Amniotic stem cell (primary cell): ENCODE data around the gene ZNF490.
"Not testable (repeated sequence)": the region's sequence is repeated elsewhere in the genome, so short reads cannot be mapped to it uniquely, and the experiment has no call there.

Experiments
- DNase-seq: peaks from one replicate; lab custom pipeline; 2025; lab: John Stamatoyannopoulos, UW

Gene ZNF490

DNA sequence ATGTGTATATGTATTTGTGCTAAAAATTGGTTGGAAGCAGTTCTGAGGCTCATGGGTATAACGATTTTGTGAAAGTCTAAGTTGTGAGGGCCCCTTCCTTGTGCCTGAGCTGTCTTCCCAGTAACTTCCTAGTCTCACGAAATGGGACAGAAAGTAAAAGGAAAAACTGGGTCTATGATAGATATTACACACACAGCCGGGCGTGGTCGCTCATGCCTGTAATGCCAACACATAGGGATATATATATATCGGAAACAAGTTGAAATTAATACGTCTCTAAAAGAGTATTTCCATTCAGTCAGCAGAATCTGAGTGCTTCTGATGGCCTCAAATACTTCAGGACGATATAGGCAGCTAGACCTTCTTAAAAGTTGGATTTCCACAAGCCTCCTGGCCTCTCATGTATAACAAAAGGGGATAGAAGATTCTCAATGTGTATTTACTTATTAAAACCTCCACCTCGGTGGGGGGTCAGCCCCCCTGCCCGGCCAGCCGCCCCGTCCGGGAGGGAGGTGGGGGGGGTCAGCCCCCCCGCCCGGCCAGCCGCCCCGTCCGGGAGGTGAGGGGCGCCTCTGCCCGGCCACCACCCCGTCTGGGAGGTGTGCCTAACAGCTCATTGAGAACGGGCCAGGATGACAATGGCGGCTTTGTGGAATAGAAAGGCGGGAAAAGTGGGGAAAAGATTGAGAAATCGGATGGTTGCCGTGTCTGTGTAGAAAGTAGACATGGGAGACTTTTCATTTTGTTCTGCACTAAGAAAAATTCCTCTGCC, 10.8 kb upstream of the ZNF490 start:
- not testable (repeated sequence) for DNase-seq

DNA sequence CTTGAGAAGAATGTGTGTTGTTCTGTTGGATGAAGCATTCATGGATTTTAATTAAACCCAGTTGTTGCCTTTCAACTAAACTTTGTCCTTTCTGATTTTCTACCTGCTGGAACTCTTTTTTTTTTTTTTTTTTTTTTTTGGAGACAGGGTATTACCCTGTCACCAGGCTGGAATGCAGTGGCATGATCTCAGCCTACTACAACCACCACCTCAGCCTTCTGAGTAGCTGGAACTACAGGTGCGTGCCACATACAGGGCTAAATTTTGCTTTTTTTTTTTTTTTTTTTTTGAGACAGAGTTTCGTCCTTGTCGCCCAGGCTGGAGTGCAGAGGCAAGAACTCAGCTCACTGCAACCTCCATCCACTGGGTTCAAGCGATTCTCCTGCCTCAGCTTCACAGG, 7.0 kb upstream of the ZNF490 start:
- DNase-seq: no peak

DNA sequence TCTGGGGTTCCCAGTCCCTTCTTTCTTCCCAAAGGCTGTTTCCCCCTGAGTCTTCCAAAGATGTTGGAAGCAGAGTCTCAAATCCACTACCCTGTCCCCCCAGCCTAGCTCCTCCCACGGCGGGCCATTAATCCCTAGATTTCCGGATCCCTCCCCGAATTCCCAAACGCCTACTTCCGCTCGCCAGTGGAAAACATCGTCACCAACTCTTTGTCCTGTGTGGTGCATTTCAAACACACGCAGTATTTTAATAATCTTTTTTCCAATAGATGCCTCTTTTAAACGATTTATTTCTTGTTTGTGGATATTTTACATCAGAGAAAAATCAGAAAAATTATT, 717 bp upstream of the ZNF490 start:
- DNase-seq: peak; percentile 75

DNA sequence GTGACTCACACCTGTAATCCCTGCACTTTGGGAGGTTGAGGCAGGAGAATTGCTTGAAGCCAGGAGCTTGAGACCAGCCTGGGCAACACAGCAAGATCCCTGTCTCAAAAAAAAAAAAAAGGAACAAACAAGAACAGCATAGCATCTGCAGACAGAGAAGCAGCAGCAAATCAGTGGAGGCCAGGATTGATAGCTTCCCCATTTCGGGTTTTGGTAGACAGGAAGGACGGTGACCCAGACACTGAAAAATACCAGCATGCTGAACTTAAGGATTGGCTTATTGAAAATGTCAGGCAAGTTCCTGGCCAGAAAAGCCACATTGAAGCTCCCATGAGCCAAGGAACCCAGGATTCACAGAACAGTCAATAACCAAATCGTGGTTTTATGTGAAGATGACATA, 3.0 kb downstream of the ZNF490 start:
- no peak for DNase-seq

DNA sequence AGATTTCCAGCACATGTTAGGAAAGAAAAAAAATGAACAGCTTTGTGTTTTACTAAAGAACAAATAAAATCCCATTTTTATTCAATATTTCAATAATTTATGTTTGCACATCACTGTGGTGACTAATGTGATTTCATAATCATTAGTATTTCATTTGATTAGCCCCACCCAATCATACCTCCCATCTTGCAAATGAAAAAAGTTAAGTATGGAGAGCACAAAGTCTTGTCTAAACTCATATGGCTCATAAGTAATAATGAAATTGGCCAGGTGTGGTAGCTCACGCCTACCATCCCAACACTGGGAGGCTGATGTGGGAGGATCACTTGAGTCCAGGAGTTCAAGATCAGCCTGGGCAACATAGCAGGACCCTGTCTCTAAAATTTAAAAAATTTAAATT, 3.8 kb downstream of the ZNF490 start:
- DNase-seq: no peak

DNA sequence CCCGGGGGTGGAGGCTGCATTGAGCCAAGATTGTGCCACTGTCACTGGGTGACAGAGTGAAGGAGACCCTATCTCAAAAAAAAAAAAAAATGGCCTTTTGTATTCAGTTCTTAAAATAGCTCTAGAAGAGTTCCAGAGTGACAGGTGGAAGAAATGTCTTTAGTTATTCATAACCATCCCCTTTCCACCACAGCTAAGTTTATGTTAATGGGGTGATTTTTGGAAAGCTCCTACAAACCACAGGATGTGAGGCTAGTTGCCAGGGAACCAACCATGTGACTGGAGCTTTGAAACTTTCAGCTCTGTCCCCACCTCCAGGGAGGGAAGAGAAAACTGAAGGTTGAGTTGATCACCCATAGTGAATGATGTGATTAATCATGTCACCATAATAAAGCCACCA, 6.9 kb downstream of the ZNF490 start:
- no peak for DNase-seq

DNA sequence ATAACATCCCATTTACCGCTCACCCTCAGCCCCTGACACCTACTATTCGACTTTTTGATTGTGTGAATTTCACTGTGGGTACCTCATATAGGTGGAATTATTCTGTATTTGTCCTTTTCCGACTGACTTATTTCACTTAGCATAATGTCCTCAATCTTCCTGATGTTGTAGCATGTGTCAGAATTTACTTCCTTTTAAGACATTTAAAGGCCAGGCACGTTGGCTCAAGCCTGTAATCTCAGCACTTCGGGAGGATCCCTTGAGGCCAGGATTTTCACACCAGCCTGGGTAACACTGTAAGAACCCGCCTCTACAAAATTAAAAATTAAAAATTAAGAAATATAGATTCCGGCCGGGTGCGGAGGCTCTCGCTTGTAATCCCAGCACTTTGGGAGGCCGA, 13.0 kb downstream of the ZNF490 start:
- no peak for DNase-seq

DNA sequence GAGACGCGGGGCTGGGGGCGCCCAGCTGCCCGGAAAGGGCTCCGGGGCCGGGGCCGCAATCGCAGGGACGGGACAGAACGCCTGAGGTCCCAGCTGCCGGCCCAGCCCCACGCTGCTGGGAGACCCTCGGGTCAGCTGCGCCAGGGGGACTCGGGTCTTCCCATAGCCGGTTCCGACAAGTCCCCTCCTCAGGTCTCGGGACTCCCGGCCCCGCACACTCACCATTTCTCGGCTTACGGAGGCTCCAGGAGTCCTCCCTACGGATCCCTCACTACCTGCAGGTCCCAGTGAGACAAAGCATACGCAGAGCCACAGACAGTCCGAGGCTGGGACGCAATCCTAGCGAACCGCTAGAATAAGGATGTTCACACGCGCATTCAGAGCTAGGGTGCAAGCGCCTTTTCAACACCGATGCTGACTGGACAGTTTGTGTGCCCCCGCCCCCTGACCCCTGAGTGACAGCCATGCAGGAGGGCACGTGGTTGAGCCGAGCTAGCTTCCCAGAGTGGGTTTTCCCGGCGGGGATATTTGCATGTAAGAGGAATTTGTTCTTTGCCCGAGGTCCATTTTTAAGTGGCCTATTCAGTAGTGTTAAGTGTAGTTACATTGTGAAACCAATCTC, 13.6 kb downstream of the ZNF490 start:
- DNase-seq: no peak

DNA sequence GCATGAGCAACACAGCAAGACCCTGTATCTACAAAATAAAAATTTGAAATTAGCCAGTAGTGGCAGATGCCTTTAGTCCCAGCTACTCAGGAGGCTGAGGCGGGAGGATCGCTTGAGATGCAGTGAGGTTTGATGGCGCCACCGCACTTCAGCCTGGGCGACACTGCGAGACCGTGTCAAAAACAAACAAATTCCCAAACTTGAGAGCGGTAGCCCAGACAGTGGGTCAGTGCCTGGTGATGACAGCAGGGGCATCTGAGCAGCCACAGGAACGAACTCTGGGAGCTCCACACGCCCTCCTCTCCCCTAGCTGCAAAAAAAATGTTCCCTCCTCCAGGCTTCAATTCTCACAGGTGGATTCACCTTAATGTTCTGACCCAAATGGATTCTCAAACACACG, 14.1 kb downstream of the ZNF490 start:
- DNase-seq: no peak

DNA sequence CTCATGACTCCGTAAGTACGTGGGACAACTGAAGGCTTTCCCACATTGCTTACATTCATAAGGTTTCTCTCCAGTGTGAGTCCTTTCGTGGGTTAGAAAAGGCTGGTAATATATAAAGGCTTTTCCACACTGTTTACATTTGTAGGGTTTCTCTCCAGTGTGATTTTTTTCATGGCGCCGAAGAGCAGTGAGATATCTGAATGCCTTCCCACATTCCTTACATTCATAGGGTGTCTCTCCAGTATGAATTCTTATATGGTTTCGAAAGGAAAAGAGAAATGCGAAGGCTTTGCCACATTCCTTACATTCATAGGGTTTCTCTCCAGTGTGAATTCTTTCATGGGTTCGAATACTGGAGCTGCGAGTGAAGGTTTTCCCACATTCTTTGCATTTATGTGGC, 29.5 kb downstream of the ZNF490 start:
- no peak for DNase-seq

DNA sequence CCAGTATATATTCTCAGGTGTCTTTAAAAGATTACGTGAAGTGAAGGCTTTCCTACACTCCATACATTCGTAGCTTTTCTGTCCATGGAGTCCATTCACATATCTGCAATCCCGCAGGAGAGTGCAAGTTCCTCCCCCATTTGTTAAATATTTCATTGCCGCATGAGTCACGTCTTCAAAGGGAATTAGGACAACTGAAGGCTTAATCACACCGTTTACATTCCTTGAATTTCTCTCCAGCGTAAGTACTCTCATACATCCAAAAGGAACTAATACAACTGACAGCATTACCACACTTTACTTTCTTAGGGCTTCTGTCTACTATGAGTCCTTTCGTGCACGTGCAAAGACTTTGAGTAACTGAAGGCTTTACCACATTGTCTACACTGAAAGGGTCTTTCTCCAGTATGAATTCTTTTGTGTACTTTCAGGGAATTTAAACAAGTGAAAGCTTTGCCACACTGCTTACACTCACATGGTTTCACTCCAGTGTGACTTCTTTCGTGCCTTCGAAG, 30.4 kb downstream of the ZNF490 start:
- DNase-seq: no peak

DNA sequence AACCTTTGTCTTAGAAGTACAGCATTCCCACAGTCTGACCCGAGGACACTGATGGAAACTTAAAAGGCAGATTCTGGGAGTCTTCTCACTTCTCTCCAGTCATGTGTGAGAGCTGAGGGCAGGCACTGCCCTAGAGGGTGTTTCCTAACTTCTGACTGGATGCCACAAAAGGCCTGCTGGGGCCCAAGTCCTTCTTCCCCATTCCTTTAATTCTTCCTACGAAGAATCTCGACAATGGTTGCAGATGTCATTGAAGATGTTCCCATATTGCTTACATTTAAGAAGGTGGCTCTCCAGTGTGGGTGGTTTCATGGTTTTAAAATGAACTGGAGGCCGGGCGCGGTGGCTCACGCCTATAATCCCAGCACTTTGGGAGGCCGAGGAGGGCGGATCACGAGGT, 32.0 kb downstream of the ZNF490 start:
- DNase-seq: no peak

DNA sequence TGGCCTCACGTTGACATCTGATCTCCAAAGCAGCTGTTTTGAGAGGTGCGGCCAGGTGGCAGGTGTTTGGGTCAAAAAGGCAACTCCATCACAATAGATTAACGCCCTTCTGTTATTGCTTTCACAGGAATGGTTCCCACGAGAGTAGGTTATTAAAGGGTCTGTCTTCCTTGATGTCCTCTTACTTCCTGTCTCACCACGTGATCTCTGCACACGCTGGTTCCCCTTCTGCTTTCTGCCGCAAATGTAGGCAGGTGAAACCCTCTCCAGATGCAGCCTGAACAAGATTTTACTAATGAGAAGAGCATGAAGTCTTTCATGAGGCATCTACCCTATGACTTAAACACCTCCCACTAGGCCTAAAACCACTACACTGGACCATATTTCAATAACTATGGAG, 36.6 kb downstream of the ZNF490 start:
- DNase-seq: no peak

DNA sequence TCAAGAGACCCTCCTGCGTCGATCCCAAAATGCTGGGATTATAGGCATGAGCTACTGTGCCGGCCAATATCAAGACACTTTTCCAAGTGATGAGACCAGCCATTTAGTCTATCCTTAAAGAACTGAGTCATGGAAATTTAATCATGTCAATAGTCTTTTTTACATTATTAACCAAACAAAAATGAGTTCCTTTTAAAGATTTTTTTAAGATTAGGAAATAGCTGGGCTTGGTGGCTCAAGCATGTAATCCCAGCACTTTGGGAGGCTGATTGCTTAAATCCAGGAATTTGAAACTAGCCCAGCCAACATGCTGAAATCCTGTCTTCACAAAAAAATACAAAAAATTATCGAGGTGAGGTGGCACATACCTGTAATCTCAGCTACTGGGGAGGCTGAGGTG, 42.7 kb downstream of the ZNF490 start:
- no peak for DNase-seq

DNA sequence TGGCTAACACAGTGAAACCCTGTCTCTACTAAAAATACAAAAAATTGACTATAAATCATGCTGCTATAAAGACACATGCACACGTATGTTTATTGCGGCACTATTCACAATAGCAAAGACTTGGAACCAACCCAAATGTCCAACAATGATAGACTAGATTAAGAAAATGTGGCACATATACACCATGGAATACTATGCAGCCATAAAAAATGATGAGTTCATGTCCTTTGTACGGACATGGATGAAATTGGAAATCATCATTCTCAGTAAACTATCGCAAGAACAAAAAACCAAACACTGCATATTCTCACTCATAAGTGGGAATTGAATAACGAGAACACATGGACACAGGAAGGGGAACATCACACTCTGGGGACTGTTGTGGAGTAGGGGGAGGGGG, 44.2 kb downstream of the ZNF490 start:
- not testable (repeated sequence) for DNase-seq

DNA sequence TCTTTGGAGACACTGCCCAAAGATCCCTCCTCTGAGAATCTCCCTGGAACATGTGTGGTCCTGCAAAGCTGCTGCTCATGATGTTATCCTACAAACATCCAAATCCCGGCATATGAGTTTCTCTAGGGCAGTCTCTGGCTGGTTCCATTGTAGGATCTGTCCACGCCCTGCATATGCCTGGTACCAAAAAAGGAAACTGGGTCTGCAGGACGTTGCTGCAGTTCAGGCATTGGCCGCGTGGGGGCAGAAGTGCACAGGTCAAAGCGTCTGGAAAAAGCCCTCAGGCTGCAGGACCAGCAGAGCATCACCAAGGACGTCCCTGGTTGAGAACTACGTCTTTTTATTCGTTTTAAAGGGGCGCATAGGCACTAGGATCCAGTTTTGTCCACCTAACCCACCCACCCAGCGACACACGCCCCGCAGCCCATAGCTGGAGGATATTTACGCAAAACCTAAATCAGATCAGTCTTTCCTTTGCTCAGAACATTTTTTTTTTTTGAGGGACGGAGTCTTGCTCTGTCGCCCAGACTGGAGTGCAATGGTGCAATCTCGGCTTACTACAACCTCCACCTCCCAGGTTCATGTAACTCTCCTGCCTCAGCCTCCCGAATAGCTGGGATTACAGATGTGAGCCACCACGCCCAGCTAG, 46.5 kb downstream of the ZNF490 start:
- DNase-seq: peak; percentile 79

DNA sequence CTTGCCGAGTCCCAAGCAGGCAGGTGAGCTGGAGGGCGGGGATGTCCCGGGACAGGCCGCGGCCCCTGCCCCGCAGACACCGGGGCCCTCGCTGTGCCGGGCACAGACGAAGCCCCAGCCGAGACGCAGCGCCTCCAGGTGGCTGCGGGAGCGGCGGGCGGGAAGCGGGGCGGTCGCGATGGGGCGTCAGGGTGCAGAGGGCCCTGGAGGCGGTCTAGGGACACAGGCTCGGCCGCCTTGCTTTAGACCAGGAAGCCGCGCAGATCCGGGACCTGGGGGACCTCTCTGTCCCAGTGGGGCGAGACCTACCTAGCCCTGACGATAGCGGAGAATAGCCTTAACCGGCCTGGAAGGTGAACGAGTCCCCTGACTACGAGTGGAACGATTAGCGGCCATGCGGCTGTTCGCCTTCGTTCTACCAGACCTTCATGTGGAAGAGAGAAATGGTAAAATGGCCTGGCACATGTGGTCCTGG, 55.1 kb downstream of the ZNF490 start:
- no peak for DNase-seq

DNA sequence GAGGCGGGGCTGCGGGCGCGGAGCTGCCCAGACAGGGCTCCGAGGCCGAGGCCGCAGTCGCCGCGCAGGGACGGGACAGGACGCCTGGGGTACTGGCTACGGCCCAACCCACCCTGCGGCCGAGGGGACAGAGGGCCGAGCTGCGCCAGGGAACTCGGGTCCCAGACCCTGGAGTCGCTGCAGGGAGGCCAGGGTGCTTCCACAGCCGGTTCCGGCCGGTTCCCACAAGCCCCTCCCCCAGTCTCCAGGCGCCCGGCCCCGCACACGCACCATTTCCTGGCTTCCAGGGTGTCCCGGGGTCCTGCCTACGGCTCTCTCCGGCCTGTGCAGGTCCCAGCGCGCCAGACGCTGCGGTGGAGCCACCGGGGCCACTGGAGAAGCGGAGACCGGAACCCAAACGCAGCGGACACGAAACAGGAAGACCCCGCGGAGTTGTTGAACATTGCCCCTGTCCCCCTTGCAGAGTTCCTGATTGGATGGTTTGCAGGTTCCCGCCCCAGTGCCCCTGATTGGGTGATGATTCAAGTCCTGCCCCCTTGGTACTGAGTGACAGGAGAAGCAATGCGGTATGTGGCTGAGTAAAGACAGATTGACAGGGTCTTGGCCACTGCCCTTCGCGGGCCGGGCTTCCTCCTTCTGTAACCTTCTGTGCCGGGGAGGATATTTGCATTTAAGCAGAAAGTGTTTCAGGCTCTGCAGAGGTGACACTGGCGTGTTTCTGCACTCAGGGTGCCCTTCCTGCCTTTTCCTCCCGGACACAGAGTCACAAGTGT, 59.4 kb downstream of the ZNF490 start, which contains the start of gene ZNF564:
Gene ZNF564 (minus strand): TSS at position 423 of the 773 bp plus-strand sequence. CDS start 150 bp downstream, at position 273.
- DNase-seq: peak; percentile 94

DNA sequence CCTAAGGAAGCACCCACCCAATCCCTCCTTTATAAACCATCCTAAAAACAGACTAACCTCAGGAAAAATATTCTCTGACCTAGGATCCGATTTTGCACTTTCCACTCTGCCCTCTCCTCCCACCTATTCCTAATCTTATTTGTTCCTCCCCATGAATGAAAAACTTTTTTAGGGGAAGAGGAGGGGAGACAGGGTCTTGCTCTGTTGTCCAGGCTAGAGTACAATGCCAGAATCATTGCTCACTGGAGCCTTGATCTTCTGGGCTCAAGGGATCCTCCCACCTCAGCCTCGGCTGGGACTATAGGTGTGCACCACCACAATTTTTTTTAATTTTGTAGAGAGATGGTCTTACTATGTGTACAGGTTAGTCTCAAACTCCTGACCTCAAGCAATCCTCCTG, 63.7 kb downstream of the ZNF490 start:
- no peak for DNase-seq

DNA sequence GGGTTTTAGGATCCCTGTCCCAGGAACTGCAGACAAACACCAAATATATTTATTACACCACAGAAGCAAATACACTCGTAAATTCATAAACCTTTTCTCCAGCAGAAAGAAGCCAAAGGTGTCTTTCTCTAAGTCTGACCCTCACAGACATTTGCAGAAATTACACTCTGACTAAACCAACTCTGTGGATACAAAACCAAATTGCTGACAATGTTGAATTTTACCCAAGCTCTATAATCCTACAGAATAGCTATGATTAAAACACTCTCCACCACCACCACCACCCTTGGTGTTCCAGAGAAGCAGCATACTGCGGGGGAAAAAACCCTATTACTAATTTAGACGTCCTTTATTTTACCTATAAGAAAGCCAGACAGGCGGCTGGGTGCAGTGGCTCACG, 64.5 kb downstream of the ZNF490 start:
- DNase-seq: no peak

DNA sequence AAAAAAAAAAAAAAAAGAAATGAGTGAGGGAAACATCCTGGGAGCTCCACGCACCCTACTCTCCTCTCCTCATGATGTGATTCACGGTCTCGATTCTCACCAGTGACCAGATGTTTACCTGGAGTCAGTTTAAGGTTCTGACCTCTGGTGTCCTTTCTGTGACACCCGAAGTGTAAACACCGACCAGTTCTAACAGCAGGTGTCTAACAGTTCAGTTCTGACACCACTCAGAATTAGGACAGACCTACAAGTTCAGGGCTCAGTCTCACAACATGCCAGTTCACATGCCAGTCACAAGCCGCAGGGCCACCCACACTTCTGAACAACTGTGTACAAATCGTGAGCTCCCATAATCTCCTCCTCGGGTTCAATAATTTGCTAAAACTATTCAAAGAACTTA, 65.3 kb downstream of the ZNF490 start:
- DNase-seq: no peak

DNA sequence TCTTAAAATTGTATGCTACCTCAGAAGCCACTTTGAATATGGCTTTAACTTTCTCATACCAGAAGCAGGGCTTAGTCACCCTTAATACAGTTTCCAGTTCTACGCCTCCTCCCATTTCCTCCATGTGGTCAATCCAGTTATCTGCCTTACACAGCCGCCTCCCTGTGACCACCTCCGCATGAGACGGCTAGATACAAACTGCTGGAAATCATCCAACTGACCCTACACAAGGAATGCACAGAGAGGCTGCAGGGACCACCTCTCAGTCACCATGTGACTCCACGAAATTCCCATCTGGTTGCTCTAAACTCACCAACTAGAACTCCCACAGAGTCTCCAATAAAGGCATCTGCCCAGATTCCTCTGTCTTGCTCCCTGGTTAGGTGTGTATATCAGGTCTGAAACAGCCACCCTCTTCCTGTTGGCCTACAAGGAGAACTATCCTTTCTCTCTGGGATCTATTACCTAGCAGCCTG, 66.2 kb downstream of the ZNF490 start:
- DNase-seq: no peak
